HL-60 (cell line): ENCODE measurements around the gene SLC25A10.

ENCODE experiments used
- DNase-seq, 2 experiments: peaks; one replicate each; pipeline ENCODE4 v3.0.0-alpha.2; 2010 to 2020; ENCODE audit warnings: low read depth in 1 of 2, low spot score in 1 of 2
- H3K27ac ChIP-seq: fragments of 250-450 bp; sonication (Bioruptor Pico); replicated peaks from 2 replicates; pipeline ENCODE4 v1.5.1; 2020; ENCODE audit warnings: mild to moderate bottlenecking, moderate library complexity
- H3K27me3 ChIP-seq: fragments of 250-450 bp; sonication (Bioruptor Pico); 2 replicates; pipeline ENCODE4 v1.5.1; 2021; ENCODE audit warnings: mild to moderate bottlenecking, moderate library complexity; ENCODE audit not compliant: insufficient read depth, poor library complexity, severe bottlenecking
- H3K4me3 ChIP-seq: replicated peaks from 2 replicates; pipeline ENCODE4 v1.5.1; 2011; ENCODE audit warnings: mild to moderate bottlenecking, control low read depth, low read length; ENCODE audit not compliant: insufficient read depth
- GABPA ChIP-seq: IDR thresholded peaks from 2 replicates; pipeline ENCODE4 v1.6.1; 2012; ENCODE audit warnings: low read depth
- POLR2AphosphoS5 ChIP-seq: IDR thresholded peaks from 2 replicates; pipeline ENCODE4 v1.6.1; 2012; ENCODE audit warnings: low read depth
- SPI1 ChIP-seq: IDR thresholded peaks from 2 replicates; pipeline ENCODE4 v1.6.1; 2012; ENCODE audit warnings: low read depth, mild to moderate bottlenecking, borderline replicate concordance
- TF ChIP-seq, protein P1 (sequence below): IDR thresholded peaks from 2 replicates; pipeline ENCODE4 v1.6.1; 2012; ENCODE audit warnings: low read depth; ENCODE audit not compliant: insufficient replicate concordance
- TF ChIP-seq, protein P2 (sequence below): IDR thresholded peaks from one replicate; pipeline ENCODE4 v1.5.1; 2011; ENCODE audit warnings: low read length, control low read depth, inconsistent platforms; ENCODE audit not compliant: insufficient read depth

The SLC25A10 gene

DNA sequence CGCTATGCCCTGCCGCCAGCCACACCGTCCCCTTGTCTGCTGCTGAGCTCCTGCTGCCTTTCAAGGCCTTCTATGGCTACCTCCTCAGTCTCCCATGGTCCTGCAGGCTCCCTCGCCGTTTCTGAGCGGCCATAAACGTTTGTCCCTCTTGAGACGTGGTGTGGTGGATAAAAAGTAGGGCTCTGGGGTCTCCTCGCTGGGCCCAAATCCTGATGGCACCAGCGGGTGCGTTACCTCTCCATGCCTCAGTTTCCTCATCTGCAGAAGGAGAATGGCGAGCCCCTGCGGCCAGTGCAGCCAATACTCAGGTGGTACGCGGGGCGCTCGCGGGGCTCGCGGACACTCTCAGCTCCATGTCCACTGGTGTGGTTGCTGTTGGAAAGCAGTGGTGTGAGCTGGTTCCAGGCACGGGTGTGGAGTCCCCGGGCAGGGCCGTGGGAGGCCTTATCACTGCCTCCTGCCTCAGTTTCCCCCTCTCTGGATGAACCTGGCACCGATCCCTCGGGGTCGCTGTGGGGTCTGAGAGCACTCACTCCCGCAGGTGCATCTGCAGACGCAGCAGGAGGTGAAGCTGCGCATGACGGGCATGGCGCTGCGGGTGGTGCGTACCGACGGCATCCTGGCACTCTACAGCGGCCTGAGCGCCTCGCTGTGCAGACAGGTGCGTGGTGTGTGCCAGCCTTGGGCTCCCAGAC is 2.5 kb downstream of the SLC25A10 start:
- no peak for TF ChIP-seq POLR2AphosphoS5
- TF ChIP-seq, protein P1, sequence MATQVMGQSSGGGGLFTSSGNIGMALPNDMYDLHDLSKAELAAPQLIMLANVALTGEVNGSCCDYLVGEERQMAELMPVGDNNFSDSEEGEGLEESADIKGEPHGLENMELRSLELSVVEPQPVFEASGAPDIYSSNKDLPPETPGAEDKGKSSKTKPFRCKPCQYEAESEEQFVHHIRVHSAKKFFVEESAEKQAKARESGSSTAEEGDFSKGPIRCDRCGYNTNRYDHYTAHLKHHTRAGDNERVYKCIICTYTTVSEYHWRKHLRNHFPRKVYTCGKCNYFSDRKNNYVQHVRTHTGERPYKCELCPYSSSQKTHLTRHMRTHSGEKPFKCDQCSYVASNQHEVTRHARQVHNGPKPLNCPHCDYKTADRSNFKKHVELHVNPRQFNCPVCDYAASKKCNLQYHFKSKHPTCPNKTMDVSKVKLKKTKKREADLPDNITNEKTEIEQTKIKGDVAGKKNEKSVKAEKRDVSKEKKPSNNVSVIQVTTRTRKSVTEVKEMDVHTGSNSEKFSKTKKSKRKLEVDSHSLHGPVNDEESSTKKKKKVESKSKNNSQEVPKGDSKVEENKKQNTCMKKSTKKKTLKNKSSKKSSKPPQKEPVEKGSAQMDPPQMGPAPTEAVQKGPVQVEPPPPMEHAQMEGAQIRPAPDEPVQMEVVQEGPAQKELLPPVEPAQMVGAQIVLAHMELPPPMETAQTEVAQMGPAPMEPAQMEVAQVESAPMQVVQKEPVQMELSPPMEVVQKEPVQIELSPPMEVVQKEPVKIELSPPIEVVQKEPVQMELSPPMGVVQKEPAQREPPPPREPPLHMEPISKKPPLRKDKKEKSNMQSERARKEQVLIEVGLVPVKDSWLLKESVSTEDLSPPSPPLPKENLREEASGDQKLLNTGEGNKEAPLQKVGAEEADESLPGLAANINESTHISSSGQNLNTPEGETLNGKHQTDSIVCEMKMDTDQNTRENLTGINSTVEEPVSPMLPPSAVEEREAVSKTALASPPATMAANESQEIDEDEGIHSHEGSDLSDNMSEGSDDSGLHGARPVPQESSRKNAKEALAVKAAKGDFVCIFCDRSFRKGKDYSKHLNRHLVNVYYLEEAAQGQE: no peak
- TF ChIP-seq, protein P2, sequence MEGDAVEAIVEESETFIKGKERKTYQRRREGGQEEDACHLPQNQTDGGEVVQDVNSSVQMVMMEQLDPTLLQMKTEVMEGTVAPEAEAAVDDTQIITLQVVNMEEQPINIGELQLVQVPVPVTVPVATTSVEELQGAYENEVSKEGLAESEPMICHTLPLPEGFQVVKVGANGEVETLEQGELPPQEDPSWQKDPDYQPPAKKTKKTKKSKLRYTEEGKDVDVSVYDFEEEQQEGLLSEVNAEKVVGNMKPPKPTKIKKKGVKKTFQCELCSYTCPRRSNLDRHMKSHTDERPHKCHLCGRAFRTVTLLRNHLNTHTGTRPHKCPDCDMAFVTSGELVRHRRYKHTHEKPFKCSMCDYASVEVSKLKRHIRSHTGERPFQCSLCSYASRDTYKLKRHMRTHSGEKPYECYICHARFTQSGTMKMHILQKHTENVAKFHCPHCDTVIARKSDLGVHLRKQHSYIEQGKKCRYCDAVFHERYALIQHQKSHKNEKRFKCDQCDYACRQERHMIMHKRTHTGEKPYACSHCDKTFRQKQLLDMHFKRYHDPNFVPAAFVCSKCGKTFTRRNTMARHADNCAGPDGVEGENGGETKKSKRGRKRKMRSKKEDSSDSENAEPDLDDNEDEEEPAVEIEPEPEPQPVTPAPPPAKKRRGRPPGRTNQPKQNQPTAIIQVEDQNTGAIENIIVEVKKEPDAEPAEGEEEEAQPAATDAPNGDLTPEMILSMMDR: no peak
- TF ChIP-seq GABPA: no peak
- TF ChIP-seq SPI1: no peak
- H3K27ac ChIP-seq: no peak overlapping the region; the same call in 1 of the 2 replicates
- no peak overlapping the region; the same call in 1 of the 2 replicates for H3K4me3 ChIP-seq
- DNase-seq: no peak
- H3K27me3 ChIP-seq: no peaks in the 10 kb centered on the region

DNA sequence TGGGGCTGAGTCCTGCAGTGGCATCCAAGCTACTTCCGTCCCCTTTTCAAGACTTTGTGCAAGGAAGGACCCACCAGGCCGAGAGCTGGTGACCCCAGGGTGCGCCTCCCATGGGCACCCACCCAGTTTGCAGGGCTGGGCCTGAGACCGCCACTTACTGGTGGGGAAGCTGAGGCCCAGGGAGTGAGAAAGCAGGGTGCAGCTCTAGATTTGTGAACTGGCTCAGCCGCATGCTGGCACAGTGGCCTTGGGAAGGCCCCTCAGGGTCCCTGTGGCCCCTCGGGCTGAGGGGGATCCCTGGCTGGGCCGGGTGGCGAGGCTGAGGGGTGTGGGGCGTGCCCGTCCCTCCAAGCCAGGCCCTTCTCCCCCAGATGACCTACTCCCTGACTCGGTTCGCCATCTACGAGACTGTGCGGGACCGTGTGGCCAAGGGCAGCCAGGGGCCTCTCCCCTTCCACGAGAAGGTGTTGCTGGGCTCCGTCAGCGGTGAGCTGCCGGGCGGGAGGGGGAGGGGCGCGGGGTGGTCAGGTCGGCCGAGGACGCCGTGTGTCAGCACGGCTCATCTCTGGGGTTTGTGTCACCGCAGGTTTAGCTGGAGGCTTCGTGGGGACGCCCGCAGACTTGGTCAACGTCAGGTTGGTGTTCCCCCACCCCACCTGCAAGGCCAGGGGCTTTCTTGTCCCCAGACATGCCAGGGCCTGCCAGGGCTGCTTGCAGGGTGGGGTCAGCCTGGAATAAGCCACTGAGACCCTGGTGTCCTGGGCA is 3.2 kb downstream of the SLC25A10 start:
- Histone ChIP-seq H3K4me3 (no peak overlapping the region), H3K27ac (no peak overlapping the region), H3K27me3 (no peaks in the 10 kb centered on the region)
- no peak for DNase-seq
- no peak for TF ChIP-seq SPI1
- TF ChIP-seq GABPA: no peak
- TF ChIP-seq, protein P1: no peak
- no peak for TF ChIP-seq POLR2AphosphoS5
- TF ChIP-seq, protein P2: no peak

- no peak for DNase-seq
- no peak overlapping the region for H3K4me3 ChIP-seq
- no peaks in the 10 kb centered on the region for H3K27me3 ChIP-seq
- no peak for TF ChIP-seq GABPA
- TF ChIP-seq SPI1: no peak
- TF ChIP-seq, protein P1: no peak
- no peak for TF ChIP-seq POLR2AphosphoS5
- TF ChIP-seq, protein P2: no peak
- no peak overlapping the region for H3K27ac ChIP-seq
Observed at GRCh38 chr17:81715872-81716673, 4.0 kb downstream of the SLC25A10 start.
